T follicular helper cell (primary cell): ENCODE measurements around the gene RNF128.

Experiments
- DNase-seq: peaks from one replicate; pipeline ENCODE4 v3.0.0-alpha.2; 2020; ENCODE audit warnings: low read depth
- total RNA-seq, 2 experiments: gene quantifications; one replicate each; lab custom pipeline; 2026; lab: John Stamatoyannopoulos, UW

The RNF128 gene, protein sequence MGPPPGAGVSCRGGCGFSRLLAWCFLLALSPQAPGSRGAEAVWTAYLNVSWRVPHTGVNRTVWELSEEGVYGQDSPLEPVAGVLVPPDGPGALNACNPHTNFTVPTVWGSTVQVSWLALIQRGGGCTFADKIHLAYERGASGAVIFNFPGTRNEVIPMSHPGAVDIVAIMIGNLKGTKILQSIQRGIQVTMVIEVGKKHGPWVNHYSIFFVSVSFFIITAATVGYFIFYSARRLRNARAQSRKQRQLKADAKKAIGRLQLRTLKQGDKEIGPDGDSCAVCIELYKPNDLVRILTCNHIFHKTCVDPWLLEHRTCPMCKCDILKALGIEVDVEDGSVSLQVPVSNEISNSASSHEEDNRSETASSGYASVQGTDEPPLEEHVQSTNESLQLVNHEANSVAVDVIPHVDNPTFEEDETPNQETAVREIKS
- 0.04 to 0.30 reads per million in 2 experiments for total RNA-seq

DNA sequence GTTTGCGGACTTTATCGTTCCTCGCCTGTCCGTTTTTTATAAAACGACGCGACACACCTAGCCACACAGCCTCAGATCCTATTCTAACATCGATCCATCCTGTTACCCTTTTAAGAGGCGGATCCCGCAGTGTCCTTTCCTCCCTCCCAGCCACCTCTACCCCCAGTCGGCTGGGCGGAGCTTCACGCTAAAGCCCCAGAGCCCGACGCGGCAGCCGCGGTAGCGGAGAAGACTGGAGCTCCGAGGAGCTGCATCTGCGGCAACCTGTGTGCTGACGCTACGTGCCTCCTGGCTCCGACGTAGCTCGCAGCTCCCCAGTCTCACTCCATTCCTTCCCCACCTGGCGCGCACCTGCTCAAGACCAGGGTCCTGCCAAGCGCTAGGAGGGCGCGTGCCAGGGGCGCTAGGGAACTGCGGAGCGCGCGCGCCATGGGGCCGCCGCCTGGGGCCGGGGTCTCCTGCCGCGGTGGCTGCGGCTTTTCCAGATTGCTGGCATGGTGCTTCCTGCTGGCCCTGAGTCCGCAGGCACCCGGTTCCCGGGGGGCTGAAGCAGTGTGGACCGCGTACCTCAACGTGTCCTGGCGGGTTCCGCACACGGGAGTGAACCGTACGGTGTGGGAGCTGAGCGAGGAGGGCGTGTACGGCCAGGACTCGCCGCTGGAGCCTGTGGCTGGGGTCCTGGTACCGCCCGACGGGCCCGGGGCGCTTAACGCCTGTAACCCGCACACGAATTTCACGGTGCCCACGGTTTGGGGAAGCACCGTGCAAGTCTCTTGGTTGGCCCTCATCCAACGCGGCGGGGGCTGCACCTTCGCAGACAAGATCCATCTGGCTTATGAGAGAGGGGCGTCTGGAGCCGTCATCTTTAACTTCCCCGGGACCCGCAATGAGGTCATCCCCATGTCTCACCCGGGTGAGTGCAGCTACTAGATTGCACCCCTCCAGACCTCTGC is at the start of gene RNF128:
RNF128 (plus strand) TSS at position 217 of the 953 bp plus-strand sequence; CDS start at position 430, 213 bp downstream.
- peak; percentile 1 for DNase-seq

DNA sequence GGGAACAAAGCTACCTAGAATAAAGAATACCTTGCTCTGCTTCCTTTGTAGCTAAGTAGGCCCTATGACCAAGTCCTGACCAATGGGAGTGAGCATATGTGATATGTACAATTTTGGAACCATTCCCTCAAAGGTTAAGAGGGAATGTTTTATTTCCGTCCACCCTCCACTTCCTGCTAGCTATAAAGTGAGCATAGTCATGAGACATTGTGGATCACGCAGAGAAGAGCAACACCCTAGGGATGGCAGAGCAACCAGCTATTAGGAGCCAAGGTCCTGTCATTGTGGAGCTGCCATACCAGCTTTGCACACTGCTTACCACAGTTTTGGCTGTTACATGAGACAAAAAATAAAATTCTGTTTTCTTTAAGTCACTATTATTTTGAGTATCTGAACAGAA is 45.8 kb upstream of the RNF128 start:
- no peak for DNase-seq

DNA sequence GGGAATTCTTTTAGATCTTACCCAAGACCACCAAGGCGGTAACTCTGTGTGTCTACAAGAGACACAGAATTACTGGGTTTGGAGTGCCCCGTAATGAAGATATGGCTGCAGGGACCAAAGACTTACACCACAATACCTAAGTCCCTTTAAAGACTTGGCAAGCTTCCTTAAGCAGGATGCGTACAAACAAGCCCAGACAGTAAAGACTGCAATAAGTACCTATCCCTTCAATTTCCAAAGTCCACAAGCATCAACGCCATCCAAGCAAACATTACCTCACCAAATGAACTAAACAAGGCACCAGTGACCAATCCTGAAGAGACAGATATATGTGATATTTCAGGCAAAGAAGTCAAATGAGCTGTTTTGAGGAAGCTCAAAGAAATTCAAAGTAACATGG is 42.3 kb upstream of the RNF128 start:
- no peak for DNase-seq

DNA sequence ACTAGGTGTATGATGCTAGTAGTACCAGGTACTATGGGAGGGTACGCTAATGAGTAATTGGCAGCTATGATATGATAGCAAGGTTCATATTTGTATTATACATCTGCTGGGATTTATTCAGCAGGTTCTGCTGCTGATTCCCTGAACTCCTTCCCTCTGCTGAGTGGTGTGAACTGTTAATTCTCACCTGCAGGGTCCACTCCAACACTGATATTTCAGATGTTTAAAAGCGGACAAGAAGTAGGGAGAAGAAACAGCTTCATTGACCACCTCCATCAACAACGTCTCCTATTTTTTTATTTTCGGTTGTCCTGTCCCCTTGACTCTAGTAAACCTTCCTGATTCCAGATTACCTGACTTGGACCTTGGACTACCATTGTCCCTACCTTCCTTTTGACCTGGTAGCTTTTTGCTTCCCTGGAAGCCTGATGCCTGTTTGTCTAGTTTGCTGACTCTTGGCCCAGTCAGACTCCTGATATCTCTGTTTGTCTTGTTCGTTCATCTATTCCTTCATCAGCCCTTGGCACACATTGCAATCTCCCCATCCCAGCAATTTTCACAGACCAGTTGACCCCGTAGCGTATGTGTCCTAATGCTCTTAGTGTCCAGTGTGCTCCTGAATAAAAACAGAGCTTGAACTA is 34.0 kb upstream of the RNF128 start:
- no peak for DNase-seq

DNA sequence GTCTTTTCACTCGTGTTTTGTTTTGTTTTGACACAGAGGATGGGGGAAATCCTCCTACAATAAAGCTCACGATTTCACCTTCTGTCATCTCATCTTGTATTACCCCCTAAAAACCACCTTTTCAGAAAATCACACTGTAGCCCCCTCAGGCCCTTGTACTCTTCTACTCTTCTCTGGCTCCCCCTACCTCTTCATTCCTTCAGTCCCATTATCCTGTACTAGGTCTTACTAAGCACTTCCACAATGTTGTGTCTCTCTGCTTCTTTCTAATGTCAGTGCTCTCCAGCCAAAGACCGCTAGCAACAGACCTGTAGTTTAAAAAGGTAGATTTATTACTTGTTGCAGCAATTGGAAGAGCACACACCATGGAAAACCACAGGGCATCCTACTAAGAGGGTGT is 30.0 kb upstream of the RNF128 start:
- DNase-seq = no peak

DNA sequence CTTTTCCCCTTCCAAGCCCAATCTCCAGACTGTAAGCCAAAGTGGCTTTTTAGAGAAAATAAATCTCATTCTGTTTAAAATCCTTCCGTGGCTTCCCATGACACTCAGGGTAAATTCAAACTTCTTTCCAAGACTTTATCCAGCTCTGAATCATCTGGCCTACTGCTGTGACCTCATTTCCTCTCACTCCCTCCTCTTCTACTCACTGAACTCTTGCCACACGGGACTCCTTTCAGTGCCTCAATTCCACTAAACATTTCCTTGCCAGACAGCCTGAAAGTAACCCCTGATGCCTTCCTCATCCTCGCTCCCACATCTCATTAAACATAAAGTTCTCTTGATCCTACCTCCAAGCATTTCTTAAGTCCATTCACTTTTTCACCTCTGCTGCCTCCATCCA is 27.8 kb upstream of the RNF128 start:
- DNase-seq = no peak

DNA sequence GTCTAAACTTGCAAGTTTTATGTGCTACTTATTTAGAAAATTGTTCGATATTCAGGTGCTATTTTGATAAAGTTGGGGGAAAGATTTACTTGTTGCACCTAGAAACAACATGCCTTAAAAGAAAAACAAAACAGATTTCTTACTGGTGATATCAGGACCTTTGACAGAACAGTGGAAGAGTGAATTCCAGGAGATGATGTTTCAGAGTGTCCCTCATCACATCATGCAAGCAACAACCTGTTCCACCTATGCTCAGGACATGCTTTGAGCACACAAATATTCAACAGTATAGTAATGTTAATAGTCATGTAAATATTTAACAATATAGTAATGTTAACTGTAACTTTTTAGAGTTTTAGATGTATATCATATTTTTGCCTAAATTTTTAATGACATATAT is 23.9 kb upstream of the RNF128 start:
- no peak for DNase-seq

DNA sequence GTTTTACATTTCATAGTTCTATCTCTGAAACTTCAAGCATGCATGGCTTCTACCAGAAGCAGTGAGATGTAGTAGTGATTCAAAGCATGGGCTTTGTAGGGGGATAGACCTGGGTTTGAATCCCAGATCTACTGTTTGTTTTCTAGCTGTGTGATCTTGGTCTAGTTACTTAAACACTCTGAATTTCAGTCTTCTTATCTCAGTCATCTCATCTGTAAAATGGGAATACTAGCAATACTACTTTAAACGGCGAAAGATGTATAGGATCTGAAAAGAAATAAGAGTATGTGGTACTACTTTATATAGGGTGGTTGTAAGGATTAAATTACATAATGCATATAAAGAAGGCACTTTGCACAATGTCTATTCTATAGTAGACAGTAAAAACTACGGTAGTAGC is 20.0 kb upstream of the RNF128 start:
- no peak for DNase-seq

DNA sequence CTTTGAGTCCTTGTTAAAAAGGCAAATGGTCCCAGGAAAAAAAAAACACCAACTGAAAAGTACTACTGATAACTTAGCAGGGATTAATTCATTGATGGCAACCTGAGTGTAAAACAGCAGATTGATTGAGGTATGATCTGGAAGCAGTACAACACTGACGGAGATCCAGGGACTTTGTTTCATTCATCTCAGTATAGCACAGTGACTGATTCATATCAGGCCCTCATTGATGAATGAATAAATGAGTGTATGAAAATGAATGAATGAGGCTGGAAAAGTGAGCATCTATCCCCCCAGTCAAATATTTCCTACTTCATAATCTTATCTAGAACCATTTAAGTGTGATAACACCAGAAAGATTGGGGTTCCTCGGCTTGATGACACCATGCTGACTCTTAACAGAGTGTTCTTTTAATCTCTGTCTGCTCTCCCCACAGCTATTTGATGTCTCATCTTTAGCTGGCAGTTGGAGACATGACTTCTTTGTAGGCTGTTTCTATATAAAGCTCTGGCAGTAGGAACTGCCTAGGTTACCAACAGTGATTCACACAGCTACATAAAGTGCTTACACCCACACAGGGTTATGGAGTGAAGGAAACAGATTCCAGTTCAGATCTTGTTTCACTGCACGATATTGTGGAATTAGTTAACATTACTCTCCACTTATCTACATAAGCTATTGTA is 18.6 kb upstream of the RNF128 start:
- DNase-seq = no peak

DNA sequence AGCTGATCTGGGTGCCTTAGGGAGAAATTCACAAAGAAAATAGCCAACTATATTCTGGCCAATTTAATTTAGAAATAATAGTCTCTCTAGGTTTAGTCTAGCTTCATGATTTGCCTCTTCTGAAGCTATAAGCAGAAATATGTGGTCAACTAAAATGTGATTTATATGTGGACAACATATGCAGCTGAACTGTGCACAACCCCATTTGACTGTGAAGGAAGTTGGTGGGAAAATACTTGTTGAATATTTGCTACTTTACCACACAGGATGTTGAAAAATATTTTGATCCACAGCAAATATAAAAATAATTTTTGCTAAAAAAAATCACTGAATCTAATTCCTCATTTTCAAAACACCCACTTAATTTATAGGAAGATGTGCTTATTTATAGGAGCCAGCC is 15.7 kb upstream of the RNF128 start:
- DNase-seq = no peak

DNA sequence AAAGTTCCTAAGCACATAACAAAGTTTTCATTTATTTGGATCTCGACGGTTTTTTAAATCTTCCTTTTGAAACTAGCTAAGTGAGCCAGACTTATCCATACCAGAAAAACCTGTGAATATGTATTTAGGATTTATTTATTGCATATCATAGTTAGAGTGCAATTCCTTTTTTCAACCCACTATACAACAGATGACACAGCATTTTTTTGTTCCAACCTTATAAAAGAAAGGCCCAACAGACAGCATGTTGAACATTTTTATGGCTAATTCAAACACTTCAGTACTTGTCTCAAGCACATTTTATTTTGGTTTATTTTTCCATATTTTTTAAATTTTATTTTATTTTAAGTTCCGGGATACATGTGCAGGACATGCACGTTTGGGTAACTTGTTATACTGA is 15.1 kb upstream of the RNF128 start:
- no peak for DNase-seq

DNA sequence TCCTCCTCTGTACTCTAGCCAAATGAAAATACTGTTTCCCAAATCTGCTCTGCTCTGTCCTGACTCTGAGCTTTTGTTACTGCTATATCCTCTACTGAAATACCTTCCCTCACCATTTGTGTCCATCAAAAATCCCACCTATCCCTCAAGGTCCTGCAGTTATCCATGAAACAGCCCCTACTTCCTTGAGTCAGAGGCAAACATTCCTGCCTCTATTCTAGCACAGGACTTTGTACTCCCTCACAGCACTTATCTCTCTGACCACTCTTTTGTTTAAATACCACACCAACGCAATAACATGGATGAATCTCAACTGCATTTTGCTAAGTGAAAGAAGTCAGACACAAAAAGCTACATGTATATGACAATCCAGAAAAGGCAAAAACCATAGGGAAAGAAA is 10.5 kb upstream of the RNF128 start:
- DNase-seq = no peak

DNA sequence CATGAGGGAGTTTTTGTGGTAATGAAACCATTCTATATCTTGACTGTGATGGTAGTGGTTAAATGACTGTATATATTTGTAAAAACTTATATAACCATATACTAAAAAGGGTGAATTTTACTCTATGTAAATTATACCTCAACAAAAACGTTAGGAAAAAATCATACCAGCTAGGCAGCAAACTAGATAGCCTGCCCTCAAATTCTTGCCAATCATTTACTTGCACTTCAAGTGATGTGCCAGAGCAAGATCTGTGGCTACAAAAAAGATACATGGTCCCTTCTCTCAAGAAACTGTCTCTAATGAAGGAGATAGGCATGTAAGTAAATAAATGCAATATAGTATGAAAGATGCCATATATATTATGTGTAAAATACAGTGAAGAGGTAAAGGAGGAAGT is 10.0 kb upstream of the RNF128 start:
- no peak for DNase-seq

DNA sequence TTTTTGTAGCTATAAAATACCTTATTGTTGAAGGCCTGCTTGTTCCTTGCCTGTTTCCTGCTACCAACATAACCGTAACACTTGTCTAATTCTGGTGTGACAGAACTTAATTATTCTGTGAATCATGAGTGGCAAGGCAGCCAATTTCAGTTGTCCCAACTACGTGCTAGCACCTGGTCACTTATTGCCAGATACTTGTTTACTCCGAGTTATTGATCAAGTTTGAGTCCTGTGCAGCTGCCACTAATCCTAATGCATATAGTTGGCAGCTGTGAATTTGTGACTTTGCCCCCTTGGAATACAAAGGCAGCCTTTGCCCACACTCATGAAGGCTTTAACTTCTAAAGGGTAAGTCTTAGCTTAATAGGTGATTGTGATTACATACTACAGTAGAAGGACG is 7.8 kb upstream of the RNF128 start:
- DNase-seq = no peak

DNA sequence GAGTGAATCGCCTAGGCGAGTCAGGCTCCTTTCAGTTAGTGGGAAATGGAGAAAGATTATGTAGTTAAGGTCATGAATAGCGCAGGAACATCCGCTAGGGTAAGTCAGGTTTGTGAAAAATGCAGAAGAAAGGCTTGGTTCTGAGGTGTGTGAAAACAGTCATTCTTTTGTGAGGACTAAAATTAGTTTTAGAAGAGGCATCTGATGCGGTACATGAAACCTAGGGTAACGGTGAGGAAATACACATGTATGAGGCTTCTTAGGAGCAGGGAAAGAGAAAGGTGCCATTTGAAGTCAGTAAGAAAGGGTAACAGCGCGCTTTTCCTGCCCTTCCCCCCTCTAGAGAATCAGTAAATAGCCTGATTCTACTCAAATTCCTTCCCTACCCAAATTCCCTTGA is 570 bp upstream of the RNF128 start:
- no peak for DNase-seq

DNA sequence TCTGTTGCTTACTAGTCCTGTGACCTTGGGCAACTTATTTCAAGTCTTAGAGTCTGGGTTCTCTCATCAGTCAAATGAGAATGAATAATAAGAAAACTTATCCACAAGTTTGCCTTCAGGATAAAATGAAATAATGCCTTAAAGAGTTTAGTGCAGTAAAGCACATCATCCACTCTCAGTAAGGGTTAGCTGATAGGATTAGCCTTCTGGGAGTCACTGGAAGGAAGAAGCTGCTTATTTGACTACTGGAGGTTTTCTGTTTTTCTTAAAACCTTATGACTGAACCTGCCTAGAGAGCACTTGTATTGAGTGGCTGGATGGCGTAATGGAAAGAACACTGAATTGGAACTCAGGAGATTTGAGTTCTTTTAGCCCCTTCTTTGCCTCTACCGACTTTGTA is 1.8 kb downstream of the RNF128 start:
- no peak for DNase-seq

DNA sequence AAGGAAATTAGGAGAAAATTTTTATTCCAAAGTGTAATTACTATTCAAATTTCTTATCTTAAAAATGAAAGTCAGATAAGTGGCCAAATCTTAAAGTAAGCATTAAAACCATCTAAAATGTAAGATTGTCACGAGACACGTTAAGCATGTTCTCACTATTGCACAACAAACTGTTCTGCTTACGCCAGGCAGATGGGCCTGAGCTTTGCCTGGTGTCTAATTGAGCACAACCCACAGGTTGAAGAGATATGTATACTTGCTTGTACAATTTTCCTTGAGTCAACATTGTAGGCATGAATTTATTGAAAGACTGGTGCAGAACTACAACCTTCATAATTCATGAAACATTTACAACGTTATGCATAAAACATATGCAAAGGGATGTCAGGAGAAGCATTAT is 3.9 kb downstream of the RNF128 start:
- no peak for DNase-seq

DNA sequence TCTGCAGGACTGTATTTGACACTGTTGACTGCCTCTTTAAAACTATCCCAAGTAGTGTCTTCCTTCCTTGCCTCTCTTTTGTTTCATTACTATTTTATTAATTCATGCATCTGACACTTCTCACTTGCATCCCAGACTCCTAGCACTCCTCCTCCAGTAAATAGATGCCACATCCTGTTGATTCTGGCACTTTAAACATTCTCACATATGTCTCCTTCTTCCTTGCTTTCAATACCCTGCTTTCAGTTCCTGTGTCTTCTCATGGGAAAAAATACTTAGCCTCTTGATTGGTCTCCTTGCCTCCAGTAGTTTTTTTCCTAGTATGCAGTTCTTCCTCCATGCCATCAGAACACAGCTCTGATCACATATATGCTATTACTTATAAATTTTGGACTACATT is 5.1 kb downstream of the RNF128 start:
- no peak for DNase-seq

DNA sequence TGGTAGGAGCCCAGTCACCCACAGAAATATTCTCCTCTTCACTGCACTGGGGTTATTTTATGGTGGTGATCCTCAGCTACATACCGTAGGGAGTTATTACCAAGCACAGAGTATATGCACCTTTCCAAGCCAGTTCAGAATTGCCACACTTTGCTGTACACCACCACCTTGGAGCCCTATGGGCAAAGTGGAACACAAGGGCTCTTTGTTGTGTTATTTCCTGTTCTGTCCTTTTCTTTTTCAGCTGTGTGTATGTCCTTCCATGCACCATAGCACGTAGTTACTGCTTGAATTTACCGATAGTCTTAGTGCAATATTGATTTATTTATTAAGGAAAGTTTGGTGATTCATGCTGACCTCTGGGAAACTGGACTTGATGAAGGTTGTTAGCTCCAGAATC is 8.3 kb downstream of the RNF128 start:
- DNase-seq = no peak

DNA sequence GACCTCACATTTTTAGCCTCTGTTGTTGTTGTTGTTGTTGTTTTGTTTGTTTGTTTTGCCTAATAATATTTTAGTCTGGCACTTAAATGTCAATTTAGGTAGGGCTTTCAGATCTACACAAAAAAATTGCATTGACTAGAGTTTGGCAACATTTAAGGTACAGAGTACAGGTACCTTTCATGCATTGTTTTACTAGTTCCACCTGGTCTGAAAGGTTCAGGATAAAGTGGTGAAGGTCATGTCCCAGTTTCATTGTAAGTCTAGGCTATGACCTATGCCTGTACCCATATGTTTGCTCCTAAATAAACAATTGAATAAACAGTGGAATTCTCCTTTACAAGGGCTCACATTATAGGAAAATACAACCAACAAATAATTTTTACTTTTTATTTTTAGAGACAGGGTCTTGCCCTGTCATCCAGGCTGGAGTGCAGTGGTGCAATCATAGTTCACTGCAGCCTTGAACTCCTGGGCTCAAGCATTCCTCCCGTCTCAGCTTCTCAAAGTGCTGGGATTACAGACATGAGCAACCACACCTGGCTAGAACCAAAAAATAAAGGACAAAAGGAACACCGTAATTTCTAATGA is 13.8 kb downstream of the RNF128 start:
- DNase-seq = no peak

DNA sequence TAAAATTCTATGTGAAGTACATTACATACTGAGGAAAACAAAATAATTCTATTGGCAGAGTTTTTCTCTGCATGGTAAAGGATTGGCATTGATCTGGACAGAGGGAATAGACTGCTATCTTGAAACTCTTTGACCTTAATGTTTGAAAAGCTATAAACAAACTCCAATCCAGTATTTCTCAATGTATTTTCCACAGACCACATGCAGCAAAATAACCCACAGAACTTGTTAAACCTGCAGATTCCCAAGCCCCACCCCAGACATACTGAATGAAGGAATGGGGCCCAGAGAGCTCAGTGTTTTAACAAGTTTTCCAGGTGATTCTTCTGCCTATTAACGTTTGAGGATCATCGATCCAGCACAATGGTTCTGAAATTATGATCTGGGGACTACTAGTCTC is 15.7 kb downstream of the RNF128 start:
- DNase-seq = no peak

DNA sequence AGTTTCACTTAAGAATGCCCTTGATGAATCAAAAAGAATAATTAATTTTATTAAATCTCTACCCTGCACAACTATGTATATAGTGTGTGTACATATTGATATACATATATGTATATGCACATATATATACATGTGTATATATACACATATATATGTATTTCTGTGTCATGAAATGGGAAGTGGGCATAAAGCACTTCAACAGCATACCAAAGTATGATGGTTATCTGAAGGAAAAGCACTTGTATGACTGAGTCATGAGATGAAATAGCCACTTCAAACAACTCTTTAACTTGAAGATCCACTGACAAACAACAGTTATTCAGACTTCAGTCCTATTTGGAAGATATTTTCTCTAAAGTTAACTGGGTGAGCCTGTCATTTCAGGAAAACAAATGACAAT is 16.3 kb downstream of the RNF128 start:
- DNase-seq = no peak
